GM21619 (cell line): Measurements from ENCODE around the gene LRTM2.

Source experiments
- ATAC-seq: cut with Tn5 transposase; IDR thresholded peaks from one replicate; pipeline ENCODE4 v1.9.1; 2021; ENCODE audit not compliant: unreplicated experiment

LRTM2 gene

GRCh38 chr12:1820191-1820895 lies at the start of gene LRTM2:
LRTM2 (plus strand) TSS chr12:1820565; CDS start chr12:1828149, 7,584 bp downstream.
- no peak for ATAC-seq

DNA sequence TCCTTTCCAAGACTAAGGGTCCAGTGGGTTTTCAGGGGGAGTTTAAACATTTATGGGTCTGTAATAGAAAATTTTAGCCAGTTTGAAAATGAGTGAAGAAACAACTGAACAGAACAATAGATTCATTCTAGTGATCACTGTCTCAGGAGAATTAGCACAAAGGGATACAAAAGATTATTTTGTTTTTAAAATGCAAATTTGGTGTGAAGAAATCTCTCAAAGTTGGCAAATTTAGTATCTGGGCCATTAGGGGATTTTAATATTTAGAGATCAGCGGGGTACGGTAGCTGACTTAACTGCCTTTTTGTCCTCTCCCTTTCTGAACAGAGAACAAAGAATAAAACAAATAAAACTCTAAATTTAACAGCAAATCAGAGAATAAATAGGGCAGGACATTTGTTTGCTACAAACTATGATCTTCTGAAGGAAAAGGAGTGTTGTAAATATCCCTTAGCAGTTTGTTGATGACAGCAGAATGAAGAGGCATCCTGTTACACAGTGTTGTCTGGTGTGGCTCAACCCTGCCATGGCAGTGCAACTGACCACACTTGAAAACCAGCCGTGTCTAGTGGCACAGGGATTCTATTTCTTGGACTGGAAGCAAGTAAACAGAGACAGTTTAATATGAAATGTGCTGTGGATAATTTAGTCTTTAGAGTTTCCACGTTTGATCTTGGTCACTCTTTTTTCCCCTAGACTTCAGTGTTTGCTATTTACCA lies 46.3 kb upstream of the LRTM2 start:
- ATAC-seq, result no peak

DNA sequence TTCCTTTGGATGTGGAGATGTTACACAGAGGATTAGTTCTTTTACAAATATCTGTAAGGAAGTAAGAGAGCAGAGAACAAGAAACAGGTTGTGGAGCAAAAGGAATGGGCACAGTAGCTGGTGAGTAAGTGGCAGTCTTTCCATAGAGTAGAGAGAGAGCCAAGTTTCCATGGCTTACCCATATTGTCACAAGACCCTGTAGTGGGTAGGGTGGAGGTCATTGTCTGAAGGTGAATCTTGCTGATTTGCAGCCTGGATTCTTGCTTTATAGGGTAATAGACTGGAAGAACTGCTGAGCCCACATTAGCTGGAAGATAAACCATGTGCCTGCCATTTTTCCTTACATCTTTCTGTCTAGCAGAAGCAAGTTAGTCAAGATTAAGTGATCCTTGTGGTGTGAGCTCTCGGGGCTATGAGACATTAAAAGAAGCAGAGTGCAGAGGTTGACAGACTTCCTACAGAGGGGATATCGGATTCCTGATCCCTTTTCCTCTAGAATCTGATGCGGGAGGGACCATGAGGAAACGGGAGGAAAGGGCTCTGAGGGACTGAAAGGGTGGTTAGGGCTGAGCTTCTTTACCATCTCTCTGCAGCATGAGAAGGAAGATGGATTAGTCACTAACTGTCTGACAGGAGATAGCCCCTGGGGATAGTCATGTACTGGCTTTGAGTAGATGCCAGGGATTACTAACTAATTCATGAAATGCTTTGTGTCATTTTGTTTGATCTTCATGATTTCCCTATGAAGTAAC lies 44.0 kb upstream of the LRTM2 start:
- no peak for ATAC-seq

DNA sequence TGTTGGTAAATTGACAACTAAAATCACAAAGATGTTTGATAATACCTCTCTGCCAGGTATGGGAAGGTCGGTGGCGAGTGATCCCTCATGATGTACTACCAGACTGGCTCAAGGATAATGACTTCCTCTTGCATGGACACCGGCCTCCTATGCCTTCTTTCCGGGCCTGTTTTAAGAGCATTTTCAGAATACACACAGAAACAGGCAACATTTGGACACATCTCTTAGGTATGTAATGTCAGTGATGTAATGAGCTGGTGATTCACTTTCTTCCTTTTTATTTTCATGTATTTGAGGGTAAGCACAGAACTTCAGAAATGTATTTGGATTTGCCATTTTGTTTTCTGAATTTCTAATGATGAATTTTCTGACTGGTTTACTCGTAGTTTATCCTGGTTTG lies 42.6 kb upstream of the LRTM2 start:
- no peak for ATAC-seq

- ATAC-seq, result no peak
Observed at GRCh38 chr12:1778911-1779310, 41.5 kb upstream of the LRTM2 start.

DNA sequence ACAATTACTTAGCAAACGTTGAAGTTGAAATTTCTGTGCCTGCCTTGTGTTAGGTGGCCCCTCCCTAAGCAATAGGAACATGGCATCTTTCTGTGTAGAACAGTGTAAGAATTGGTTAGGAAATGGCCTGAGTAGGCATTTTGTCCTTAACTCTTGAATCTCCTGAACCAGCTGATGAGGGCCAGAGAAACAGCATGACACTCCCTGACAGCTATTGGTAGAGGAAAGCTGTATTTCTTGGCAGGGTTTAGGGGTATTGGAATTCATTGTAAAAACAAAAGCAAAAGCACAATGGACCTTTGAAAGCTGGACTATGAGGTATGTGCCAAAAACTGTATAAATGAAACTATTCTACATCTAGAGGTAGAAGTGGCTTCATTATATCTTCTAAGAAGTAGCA lies 40.6 kb upstream of the LRTM2 start:
- no peak for ATAC-seq

DNA sequence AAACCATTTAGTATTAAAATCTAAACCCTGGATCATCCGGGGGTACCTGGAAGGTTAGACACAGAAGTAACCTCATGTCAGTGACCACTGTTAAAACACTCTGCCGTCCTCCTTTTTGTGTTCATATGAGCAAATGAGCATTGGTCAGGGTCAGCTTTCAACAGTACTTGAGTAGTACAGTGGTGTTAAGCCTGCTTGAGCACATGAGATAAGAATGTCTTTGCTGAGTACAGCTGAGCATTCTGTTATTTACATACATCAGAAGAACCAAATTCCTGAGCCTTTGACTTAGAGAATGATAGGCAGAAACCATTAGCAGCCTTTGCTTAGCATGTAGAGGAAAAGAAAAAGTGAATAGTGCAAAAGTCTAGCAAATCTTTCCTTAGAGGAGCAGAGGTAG lies 38.6 kb upstream of the LRTM2 start:
- ATAC-seq, result no peak

DNA sequence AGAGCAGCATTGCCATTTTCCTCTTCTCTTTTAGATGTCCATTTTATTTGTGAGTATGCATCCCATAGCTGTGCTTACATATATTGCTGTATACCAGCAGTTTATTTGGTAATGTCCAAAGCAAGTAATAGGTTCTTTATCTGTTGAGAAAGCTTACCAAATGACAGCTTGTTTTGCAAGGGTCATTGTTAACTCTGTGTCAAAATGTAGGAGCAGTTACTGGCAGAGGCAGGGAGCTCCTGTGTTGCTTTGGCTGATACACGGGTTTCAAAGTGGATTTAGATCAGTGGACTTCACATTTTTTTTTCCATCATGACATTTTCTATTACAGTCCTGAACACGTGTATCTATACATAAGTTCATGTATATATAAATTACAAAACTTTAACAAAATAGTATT lies 38.1 kb upstream of the LRTM2 start:
- ATAC-seq, result no peak

DNA sequence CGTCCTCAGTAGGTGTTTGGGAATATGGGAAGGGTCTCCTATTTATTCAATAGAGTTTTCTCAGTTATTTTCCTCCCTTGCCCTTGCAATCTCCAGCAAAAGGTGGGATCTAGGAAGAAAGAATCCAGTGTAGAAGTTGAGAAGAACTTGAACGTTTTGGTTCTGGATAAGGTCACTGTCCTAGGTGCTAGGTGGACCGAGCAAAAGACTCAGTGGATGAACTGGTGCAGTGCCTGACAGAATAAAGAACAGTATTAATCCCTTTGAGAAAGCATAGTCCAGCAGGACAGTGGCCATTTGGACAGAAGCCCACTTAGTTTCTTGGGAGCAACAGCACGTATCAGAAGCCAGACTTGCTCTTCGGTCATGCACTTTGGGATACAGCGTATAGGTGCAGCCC lies 32.7 kb upstream of the LRTM2 start:
- ATAC-seq, result no peak

DNA sequence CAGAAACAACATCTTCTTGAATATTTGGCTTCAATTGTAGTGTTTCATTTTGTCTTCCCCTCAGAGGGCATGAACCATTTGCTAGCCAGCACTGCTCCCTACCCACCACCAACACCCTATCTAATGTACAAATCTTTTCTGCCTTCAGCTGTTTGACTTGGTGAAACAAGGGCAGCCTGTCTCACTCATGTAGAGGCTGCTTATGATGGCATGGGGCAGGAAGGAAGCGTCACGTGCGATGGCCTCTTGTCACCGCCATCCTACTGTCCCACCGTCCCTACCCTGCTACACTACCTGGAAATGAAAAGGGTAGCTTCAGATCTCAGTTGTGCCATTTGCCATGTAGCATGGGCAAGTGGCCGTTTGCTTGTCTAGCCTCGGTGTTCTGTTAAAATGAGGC lies 29.9 kb upstream of the LRTM2 start:
- ATAC-seq, result no peak

DNA sequence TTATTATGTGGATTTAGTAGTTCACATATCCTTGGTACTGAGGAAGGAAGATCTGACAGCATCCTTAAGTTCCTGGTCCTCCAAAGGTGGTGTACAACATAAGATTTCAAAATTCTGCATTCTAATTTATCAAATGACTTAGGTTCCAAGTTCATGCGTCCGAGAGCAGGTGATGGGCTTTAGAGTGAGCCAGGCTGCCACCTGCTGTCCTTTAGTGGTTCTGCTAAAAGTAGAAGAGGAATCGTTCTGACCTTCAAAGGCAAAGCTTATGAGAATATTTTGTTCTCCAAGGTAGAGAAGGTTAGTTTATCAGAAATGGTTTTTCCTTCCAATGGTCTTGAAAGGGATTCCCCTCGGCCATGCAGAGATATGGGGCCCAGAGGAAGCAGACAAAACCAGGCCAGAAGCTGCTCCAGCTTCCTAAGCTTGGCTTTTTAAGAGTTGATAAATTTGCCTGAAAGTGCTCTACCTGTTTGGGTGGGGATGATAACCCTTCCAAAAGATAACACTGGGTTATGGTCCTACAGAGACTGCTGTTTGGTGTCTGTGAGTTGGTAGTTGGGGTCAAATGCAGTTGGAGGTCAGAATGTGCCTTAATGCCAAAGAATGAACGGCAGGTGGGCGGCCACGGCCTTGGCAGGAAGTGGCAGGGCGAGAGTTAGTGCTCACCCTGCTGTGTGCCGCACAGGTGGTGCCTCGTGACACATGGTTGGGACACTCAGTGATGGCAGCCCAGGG lies 29.1 kb upstream of the LRTM2 start:
- ATAC-seq, result no peak

DNA sequence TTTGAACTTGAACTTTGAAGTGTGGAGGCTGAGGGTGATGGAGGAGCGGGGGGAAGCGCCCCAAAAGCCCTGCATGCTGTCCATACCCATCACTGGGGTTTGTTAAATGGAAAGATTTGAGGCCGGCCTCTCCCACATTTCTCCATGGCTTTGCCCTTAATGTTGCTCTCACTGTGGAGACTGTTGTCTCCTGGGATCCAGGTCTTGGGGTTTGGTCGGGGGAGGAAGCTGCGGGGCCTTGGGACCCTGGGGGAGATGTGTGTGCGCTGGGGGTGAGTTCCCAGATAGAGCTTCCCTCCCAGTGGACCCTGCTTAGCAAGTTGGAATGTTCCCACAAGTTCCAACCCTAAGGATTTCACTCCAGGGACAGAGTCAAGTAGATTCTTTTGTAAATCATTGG lies 28.0 kb upstream of the LRTM2 start:
- no peak for ATAC-seq

GRCh38 chr12:1793426-1794210 lies 26.7 kb upstream of the LRTM2 start:
- ATAC-seq, result no peak

GRCh38 chr12:1794440-1795090 lies 25.8 kb upstream of the LRTM2 start:
- ATAC-seq, result no peak

DNA sequence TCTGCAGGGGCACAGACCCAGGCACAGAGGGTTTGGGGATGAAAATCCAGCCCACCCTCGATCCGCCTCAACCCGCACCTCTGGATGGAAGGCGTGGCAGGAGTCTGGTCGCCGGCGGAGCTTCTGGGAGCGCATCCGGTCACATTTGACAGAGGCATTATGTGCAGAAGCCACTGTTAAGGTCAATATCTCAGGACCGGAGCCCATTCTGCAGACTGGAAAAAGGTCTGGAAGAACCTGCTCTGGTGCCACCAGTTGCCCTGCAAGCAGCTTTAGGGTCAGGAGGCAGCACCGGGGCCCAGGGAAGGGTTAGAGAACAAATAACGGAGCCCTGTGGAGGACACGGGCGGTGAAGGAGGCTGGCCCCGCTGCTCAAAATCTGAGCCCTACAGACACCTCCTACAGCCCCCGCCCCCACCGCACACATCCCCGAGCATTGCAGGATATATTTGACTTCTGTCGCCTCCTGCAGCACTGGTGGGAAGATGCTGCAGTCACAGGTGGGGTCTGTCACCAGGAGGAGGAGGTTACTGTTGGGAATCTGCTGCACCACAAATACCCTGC lies 25.1 kb upstream of the LRTM2 start:
- ATAC-seq, result no peak

DNA sequence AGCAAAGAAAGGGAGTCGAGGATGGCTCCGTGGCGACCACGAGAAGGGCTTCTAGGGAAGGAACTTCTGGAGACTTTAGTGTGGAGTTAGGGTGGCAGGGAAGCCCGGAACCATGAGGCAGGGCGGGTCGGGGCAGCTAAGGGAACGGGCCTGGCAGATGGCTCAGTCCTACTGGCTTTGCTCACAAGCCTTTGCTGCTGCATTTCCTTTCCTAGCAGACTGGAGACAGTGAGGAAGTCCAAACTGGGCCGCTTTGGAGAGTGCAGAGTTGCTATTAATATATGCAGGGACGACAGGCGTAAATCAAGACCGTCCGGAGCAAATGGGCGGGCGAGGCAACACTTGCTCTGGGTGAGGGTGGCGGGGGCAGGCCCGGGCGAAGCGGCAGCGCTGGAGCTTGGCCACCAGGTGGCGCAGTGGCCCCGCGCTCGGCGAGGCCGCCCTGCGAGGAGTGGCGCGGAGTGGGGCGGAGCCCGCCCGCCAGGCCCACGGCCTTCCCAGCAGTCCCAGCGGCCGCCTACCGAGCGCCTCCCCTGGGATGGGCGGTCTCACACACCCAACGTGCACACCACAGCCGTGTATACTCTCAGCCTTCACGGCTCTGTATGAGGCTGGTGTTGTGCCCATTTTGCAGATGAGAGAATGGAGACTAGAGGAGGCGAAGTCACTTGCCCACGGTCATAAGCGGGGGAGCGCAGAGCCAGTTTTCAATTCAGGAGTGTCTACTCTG lies 24.4 kb upstream of the LRTM2 start:
- peak; percentile 86 for ATAC-seq

DNA sequence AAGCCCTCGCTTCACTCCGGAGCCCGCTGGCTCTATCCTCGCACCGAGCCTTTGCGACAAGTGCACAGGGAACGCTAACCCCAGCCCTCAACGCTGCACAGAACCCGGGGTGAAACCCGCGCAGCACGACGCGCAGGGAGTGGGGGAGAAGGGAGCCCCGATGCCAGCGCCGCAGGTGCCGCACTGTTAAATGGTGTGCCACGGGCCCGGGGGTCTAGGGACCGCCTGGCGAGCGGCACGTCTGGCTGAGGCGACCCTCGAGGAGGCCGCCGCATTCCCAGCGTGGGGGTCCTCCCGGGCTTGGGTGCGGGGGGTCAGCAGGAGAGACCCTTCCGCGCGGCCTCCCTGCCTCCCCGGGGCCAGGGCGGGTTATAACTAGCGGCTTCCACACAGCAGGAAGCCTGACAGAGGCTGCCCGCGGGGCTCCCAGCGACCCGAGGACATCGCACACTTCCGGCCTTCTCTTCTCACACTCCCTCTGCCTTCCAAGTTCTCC lies 23.8 kb upstream of the LRTM2 start:
- ATAC-seq, result peak; percentile 22

- peak; percentile 8 for ATAC-seq
Observed at GRCh38 chr12:1797011-1797901, 23.1 kb upstream of the LRTM2 start.
